GM03348 (cell line): ENCODE results near the gene TRPM3.
"Not testable (repeated sequence)": the region's sequence is repeated elsewhere in the genome, so short reads cannot be mapped to it uniquely, and the experiment has no call there.

Experiments used
- DNase-seq: peaks from one replicate; pipeline ENCODE4 v3.0.0; 2012; ENCODE audit warnings: low spot score

Gene TRPM3

GRCh38 chr9:70995511-70995910, 125.9 kb downstream of the TRPM3 start:
- DNase-seq: no peak

- DNase-seq: no peak
These were observed 126.8 kb downstream of the TRPM3 start for GRCh38 chr9:70994582-70994981.

GRCh38 chr9:70988551-70988950, 132.9 kb downstream of the TRPM3 start:
- no peak for DNase-seq

GRCh38 chr9:70987986-70988385, 133.4 kb downstream of the TRPM3 start:
- DNase-seq: peak; percentile 60

- no peak for DNase-seq
These were observed 134.4 kb downstream of the TRPM3 start for GRCh38 chr9:70986984-70987383.

GRCh38 chr9:70983723-70984295, 137.6 kb downstream of the TRPM3 start:
- DNase-seq: peak; percentile 40

GRCh38 chr9:70981312-70981711, 140.1 kb downstream of the TRPM3 start:
- no peak for DNase-seq

GRCh38 chr9:70979966-70980365, 141.5 kb downstream of the TRPM3 start:
- no peak for DNase-seq

- DNase-seq: no peak
These were observed 143.3 kb downstream of the TRPM3 start for GRCh38 chr9:70978085-70978484.

GRCh38 chr9:70975821-70976220, 145.6 kb downstream of the TRPM3 start:
- no peak for DNase-seq

- no peak for DNase-seq
These were observed 149.7 kb downstream of the TRPM3 start for GRCh38 chr9:70971723-70972122.

GRCh38 chr9:70966380-70966779, 155.0 kb downstream of the TRPM3 start:
- DNase-seq: not testable (repeated sequence)

GRCh38 chr9:70964861-70965260, 156.6 kb downstream of the TRPM3 start:
- no peak for DNase-seq

- DNase-seq: no peak
These were observed 157.9 kb downstream of the TRPM3 start for GRCh38 chr9:70963554-70963953.

- DNase-seq: no peak
These were observed 158.5 kb downstream of the TRPM3 start for GRCh38 chr9:70962761-70963440.

GRCh38 chr9:70959366-70959765, 162.1 kb downstream of the TRPM3 start:
- no peak for DNase-seq

- DNase-seq: no peak
These were observed 166.8 kb downstream of the TRPM3 start for GRCh38 chr9:70954596-70955143.

GRCh38 chr9:70954126-70954525, 167.3 kb downstream of the TRPM3 start:
- DNase-seq: peak; percentile 85

GRCh38 chr9:70951749-70952727, 169.4 kb downstream of the TRPM3 start:
- DNase-seq: no peak

GRCh38 chr9:70950270-70950669, 171.2 kb downstream of the TRPM3 start:
- no peak for DNase-seq

- no peak for DNase-seq
These were observed 172.2 kb downstream of the TRPM3 start for GRCh38 chr9:70949239-70949638.

GRCh38 chr9:70948744-70949143, 172.7 kb downstream of the TRPM3 start:
- DNase-seq: no peak

- DNase-seq: no peak
These were observed 173.9 kb downstream of the TRPM3 start for GRCh38 chr9:70947511-70947910.
